SK-N-MC (cell line): ENCODE results near the gene FXYD5.
"Not testable (repeated sequence)": the region's sequence is repeated elsewhere in the genome, so short reads cannot be mapped to it uniquely, and the experiment has no call there.

ENCODE experiments used
- DNase-seq: peaks from one replicate; pipeline ENCODE4 v3.0.0-alpha.2; 2011; ENCODE audit warnings: low read depth, low spot score
- H3K27ac ChIP-seq: fragments of 200-600 bp; sonication (generic); 2 replicates; pipeline ENCODE4 v1.5.1; 2016; ENCODE audit warnings: mixed run types
- H3K36me3 ChIP-seq: fragments of 200-600 bp; sonication (generic); 2 replicates; pipeline ENCODE4 v1.6.1; 2017; ENCODE audit warnings: antibody characterized with exemption, low read length, mixed read lengths; ENCODE audit not compliant: insufficient read depth
- H3K4me3 ChIP-seq: fragments of 200-600 bp; sonication (generic); 2 replicates; pipeline ENCODE4 v1.5.1; 2016
- H3K9ac ChIP-seq: fragments of 200-600 bp; sonication (generic); 2 replicates; pipeline ENCODE4 v1.8.0; 2017; ENCODE audit warnings: mixed run types, mixed read lengths; ENCODE audit not compliant: insufficient read length
- H3K9me3 ChIP-seq: fragments of 200-600 bp; sonication (generic); 2 replicates; pipeline ENCODE4 v1.6.1; 2017; ENCODE audit warnings: low read depth, mild to moderate bottlenecking, antibody characterized with exemption, low read length, moderate library complexity, mixed read lengths
- EZH2 ChIP-seq: fragments of 200-600 bp; sonication (generic); IDR thresholded peaks from one replicate; pipeline ENCODE4 v1.6.1; 2017; ENCODE audit warnings: antibody characterized with exemption
- FOXP2 ChIP-seq: optimal IDR thresholded peaks from 2 replicates; pipeline ENCODE3; 2011; ENCODE audit warnings: mild to moderate bottlenecking, moderate library complexity; ENCODE audit not compliant: insufficient read depth; ENCODE audit errors: extremely low read length, control extremely low read depth
- POLR2AphosphoS5 ChIP-seq: IDR thresholded peaks from 2 replicates; pipeline ENCODE4 v1.6.1; 2012; ENCODE audit warnings: mild to moderate bottlenecking, low read depth, low read length, borderline replicate concordance

Gene FXYD5

GRCh38 chr19:35124098-35125060 is 30.2 kb upstream of the FXYD5 start:
- H3K27ac ChIP-seq = no peak overlapping the region

GRCh38 chr19:35125270-35125717 is 29.2 kb upstream of the FXYD5 start:
- Histone ChIP-seq H3K27ac (no peak overlapping the region), H3K9ac (no peak overlapping the region), H3K4me3 (no peak overlapping the region), H3K36me3 (no peaks in the 10 kb centered on the region), H3K9me3 (no peaks in the 10 kb centered on the region)
- TF ChIP-seq POLR2AphosphoS5 = no peak
- TF ChIP-seq FOXP2 = no peak
- TF ChIP-seq EZH2 = no peak
- no peak for DNase-seq

More at GRCh38 chr19:35124098-35125060, 30.2 kb upstream of the FXYD5 start:
- no peak overlapping the region for H3K9ac ChIP-seq
- no peak for DNase-seq
- TF ChIP-seq POLR2AphosphoS5 (peak; percentile 45; the same call in 1 of the 2 replicates), EZH2 (no peak)
- H3K4me3 ChIP-seq = peak overlapping the region; percentile 64
- no peaks in the 10 kb centered on the region for H3K9me3 ChIP-seq
- H3K36me3 ChIP-seq = no peaks in the 10 kb centered on the region

DNA sequence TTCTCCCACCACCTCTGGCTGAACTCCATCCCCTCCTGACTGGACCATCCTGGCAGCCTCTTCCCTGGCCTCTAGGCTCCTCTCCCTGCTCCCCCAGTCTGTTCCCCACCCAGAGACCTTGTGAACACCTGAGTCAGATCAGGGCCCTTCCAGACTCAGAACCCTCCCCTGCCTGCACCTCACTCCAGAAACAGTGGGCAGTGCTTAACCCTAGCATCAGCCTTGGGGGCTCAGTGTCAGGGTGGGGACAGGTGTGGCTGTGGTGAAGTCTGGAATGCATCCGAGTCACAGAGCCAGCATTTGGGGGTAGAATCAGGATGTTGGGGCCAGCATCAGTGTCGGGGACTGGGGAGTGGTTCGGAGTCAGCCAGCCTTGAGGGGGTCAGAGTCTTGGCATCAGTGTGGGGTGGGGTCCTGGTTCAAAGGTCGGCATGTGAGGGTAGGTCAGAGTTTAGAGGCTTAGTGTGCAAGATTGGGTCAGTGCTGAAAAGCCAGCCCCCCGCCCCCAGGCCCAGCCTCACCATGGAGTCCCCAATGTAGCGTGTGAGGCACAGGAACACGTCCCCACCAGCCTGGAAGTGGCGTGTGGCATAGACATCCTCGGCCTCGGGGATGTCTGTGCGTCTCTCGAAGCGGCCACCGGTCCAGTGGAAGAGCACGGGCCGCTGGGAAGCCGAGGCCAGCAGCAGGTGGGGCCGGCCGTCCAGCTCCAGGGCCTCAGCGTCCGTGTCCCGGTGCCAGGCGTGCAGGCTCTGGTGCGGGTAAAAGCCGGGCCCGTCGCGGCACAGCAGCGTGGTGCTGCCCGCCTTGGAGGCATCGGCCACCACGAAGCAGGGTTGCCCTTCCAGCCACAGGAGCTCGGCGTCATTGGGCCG is 28.5 kb upstream of the FXYD5 start:
- no peaks in the 10 kb centered on the region for H3K9me3 ChIP-seq
- H3K36me3 ChIP-seq = no peaks in the 10 kb centered on the region
- H3K27ac ChIP-seq = no peak overlapping the region
- DNase-seq = no peak
- H3K4me3 ChIP-seq = no peak overlapping the region
- H3K9ac ChIP-seq = no peak overlapping the region
- no peak for TF ChIP-seq POLR2AphosphoS5
- TF ChIP-seq EZH2 = no peak
- TF ChIP-seq FOXP2 = no peak

DNA sequence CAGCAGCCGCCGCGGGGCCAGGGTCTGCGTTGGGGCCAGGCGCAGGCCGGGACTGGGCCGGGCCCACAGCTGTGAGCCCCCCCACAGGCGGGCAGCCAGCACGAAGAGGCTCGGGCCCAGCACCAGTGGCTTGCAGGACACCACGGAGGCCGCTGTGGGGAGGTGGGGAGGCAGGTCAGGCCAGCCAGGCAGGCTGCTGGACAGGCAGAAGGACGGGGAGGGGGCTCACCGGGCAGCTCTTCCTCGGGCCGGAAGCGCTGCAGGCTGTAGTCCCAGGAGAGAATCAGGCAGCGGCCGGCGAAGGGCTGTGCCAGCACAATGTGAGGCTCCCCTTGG is 27.9 kb upstream of the FXYD5 start:
- no peak for DNase-seq
- no peak overlapping the region for H3K9ac ChIP-seq
- TF ChIP-seq EZH2 (no peak), POLR2AphosphoS5 (no peak), FOXP2 (no peak)
- no peaks in the 10 kb centered on the region for H3K9me3 ChIP-seq
- H3K36me3 ChIP-seq = no peaks in the 10 kb centered on the region
- no peak overlapping the region for H3K27ac ChIP-seq
- H3K4me3 ChIP-seq = no peak overlapping the region

DNA sequence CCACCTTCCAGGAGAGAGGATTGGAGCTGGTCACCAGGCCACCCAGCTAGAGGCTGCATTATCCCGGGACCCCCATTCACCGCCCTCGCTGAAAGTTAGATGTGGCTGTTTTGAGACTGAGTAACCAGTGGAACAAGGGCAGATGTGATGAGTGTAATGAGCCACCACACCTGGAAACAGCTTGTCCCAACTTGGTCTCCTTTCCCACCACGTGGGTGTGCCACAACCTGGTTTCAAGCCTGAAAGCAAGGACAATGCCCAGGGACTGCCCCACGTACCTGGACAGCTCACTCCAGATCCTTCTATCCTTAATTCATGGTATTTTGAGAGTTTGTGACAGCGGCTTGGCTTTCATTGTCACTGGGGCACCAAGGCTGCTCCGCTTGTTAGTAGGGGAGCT is 26.7 kb upstream of the FXYD5 start:
- H3K9me3 ChIP-seq = no peaks in the 10 kb centered on the region
- H3K36me3 ChIP-seq = no peaks in the 10 kb centered on the region
- no peak overlapping the region for H3K9ac ChIP-seq
- no peak overlapping the region for H3K27ac ChIP-seq
- H3K4me3 ChIP-seq = no peak overlapping the region
- TF ChIP-seq POLR2AphosphoS5 = no peak
- no peak for DNase-seq

DNA sequence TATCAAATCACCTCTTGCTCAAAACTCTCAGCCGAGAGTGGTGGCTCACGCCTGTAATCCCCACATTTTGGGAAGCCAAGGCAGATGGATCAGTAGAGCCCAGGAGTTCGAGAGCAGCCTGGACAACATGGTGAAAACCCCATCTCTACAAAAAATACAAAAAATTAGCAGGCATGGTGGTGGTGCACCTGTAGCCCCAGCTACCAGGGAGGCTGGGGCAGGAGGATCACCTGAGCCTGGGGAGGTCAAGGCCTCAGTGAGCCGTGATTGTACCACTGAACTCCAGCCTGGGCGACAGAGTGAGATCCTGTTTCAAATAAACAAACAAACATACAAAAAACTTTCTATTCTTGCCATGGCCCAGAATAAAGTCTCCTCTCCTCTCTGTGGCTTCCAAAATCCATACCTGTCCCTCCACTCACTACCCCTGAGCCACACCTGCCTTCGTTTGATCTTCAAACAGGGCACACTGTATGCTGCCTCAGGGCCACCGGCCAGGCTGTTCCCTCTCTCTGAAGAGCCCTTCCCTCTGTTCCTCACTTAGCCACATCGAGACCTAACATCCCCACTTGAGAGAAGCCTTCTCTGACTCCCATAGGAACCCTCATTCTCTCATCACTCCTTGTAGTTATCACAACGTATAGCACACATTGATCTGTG is 26.0 kb upstream of the FXYD5 start:
- TF ChIP-seq EZH2 (no peak), POLR2AphosphoS5 (no peak), FOXP2 (no peak)
- Histone ChIP-seq H3K9ac (no peak overlapping the region), H3K27ac (no peak overlapping the region), H3K4me3 (no peak overlapping the region), H3K9me3 (no peaks in the 10 kb centered on the region), H3K36me3 (no peaks in the 10 kb centered on the region)
- no peak for DNase-seq

DNA sequence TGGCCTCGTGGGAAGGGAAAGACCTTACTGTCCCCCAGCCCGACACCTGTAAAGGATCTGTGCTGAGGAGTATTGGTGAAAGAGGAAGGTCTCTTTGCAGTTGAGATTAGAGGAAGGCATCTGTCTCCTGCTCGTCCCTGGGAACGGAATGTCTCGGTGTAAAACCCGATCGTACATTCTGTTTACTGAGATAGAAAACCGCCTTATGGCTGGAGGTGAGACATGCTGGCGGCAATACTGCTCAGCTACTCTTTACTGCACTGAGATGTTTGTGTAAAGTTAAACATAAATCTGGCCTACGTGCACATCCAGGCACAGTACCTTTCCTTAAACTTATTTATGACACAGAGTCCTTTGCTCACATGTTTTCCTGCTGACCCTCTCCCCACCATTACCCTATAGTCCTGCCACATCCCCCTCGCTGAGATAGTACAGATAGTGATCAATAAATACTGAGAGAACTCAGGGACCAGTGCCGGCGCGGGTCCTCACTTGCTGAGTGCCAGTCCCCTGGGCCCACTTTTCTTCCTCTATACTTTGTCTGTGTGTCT is 24.7 kb upstream of the FXYD5 start:
- not testable (repeated sequence) for H3K27ac ChIP-seq, H3K9ac ChIP-seq, H3K9me3 ChIP-seq, DNase-seq, H3K36me3 ChIP-seq, H3K4me3 ChIP-seq
